22Rv1 (cell line): ENCODE results near the gene DEF6.

Experiments used
- H3K27ac ChIP-seq: fragments of 450-650 bp; 2 replicates; pipeline ENCODE4 v1.5.1; 2017
- ZFX ChIP-seq: fragments of 450-650 bp; IDR thresholded peaks from 2 replicates; pipeline ENCODE4 v1.6.1; 2017; ENCODE audit warnings: antibody characterized with exemption, borderline replicate concordance
- TF ChIP-seq, protein P1 (sequence below): fragments of 450-650 bp; IDR thresholded peaks from 2 replicates; pipeline ENCODE4 v1.5.1; 2017; ENCODE audit warnings: mild to moderate bottlenecking

DEF6 gene

DNA sequence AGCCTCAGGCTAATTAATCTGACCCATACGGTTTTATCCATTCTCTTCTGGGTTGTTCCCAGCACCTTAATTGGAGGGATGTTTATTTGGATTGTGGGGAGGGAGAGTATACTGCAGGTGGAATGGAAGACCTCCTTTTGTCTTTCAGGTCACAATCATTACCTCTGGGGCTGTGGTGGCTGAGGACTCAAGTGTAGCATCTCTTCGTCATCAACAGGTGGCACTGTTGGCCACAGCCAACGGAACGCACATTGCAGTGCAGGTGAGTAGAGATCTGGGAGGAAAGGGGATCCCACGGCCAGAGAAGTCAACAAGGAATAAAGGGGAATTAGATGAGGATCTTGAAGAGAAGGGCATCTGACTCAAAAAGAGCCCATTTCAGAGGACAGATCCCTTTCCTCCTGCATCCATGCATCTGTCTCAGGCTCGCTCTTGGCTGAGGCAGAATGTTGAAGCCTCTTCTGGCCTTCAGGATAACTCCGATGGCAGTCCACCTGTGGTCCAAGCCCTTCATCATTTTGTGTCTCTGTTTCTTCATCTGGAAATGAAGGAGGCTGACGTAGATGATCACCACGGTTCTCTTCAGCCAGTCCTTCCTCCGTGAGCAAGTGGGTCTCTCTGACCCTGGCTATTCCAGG lies 3.2 kb upstream of the DEF6 start:
- TF ChIP-seq ZFX, result no peak
- TF ChIP-seq, protein P1, sequence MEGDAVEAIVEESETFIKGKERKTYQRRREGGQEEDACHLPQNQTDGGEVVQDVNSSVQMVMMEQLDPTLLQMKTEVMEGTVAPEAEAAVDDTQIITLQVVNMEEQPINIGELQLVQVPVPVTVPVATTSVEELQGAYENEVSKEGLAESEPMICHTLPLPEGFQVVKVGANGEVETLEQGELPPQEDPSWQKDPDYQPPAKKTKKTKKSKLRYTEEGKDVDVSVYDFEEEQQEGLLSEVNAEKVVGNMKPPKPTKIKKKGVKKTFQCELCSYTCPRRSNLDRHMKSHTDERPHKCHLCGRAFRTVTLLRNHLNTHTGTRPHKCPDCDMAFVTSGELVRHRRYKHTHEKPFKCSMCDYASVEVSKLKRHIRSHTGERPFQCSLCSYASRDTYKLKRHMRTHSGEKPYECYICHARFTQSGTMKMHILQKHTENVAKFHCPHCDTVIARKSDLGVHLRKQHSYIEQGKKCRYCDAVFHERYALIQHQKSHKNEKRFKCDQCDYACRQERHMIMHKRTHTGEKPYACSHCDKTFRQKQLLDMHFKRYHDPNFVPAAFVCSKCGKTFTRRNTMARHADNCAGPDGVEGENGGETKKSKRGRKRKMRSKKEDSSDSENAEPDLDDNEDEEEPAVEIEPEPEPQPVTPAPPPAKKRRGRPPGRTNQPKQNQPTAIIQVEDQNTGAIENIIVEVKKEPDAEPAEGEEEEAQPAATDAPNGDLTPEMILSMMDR, result peak; percentile 90
- no peak overlapping the region for H3K27ac ChIP-seq

DNA sequence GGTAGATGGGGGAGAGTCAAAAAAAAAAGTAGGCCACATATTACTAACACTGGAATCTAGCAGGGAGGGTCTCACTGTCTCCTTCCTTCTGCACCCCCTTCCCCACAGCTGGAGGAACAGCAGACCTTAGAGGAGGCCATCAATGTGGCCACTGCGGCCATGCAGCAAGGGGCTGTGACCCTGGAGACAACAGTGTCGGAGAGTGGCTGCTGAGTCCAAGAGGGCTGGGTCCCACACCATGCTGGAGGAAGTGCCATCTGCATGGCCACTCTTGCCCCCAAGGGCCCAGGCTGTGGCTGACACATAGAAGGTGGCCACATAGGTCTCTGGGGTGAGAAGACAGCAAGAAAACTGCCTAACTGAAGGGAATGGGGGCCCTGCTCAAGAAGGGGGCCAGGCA lies 2.6 kb upstream of the DEF6 start:
- no peak overlapping the region for H3K27ac ChIP-seq
- TF ChIP-seq, protein P1, result no peak
- TF ChIP-seq ZFX, result no peak

DNA sequence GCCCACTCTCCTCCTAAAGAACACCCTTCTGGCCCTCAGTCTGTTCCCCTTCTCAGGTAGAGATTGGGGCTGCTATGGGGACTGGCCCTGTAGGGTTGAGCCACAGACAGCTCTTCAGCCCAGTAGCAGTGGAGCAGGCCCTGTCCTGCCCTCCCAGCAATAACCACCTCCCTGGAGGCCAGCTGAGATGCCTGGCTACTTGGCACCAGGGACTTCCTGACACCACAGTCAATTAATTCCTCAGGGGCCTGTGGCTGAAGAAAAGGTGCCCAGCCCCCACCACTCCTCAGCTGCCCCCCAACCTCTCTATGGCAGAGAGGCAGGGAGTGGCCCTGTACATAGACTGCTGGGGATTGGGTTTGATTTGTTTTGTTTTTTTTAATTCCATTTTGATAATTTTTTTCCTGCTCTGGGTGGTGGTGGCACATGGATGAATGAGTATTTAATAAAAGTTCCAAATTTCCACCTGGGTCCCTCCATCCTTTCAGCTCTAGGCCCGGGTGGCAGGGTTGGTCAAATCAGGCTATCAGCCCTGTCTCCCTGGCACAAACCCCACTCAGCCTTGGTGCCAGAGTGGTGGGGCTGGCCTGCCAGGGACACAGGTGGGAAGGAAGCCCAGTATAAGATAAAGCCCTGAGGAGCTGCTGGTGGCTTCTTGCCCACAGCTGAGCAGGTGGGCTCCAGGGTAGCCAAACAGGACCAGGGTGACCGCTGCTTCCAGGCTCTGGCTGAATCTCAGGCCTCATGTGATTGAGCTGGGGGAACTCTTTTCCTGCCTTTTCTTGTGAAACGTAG lies 1.9 kb upstream of the DEF6 start:
- H3K27ac ChIP-seq, result no peak overlapping the region
- no peak for TF ChIP-seq ZFX
- TF ChIP-seq, protein P1, result no peak

DNA sequence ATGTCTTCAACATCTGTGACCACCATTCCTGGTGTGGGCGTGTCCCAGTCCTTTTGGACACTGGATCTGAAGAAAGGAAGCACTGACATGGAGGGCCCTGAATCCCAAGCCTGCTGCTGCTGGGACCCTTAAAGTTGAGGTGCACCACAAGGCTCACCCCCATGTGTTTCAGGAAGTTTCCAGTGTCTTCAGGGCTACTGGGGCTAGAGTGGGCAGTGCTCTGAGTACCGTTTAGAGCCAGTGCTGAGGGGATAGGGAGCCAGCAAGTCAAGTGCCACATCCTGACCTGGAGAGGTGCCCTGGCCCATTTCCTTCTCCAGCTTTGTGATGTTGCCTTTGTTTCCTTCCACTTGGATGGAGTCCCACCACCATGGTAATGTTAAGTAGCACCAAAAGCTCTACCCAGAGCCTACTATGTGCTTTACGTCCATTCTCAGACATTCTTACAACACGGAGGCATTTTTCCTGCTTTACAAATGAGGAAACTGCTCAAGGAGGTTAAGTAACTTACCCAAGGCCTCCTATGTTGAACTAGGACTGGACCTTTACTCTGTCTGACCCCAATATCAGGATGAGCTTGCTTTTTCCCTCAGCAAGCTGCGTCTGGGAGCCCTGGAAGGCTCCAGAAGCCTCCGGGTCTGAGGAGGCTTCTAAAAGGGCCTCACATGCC lies 552 bp upstream of the DEF6 start:
- peak overlapping the region; percentile 67 for H3K27ac ChIP-seq
- TF ChIP-seq ZFX, result no peak
- TF ChIP-seq, protein P1, result no peak

DNA sequence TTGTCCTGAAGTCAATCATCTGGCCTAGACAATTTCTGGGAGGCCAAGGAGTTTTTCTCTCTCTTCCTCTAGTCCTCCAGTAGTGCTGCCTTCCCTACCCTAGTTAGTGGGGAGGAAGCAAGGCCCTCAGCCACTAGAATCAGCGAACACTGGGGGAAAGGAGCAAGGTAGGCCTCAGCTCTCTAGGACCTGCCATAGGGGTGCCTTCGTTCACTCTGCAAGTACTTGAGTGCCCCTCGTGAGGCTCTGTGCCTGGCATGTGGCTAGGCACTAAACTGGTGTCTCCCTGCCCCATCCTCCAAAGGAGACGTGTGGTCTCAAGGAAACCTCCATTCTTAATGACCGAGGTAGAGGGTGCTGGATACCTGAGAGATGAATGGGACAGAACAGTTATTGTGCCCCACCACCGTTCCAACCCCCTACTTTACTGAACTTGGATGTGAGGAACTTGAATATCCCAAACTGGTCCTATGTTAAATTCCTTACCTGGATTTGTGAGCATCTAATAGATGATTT lies 1.1 kb downstream of the DEF6 start:
- peak overlapping the region; percentile 67; the same call in 1 of the 2 replicates for H3K27ac ChIP-seq
- TF ChIP-seq ZFX, result no peak
- TF ChIP-seq, protein P1, result no peak

DNA sequence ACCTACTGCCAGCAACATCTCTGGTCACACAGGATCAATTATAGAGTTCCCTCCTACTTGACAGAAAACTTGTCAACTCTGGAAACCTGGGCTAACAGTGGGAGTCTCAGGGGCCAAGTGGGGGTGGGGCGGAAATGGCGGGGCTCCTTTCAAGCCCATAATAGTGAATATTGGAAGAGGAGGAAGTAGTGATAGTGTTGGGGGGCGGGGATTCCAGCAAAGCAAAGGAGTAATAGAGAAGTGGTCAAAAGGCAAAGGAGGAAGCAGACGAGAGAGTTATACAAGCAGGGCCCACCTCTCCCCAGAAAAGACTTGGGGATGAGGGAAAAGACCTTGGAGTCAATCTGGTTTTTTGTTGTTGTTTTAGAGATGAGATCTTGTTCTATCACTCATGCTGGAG lies 2.1 kb downstream of the DEF6 start:
- no peak overlapping the region for H3K27ac ChIP-seq
- no peak for TF ChIP-seq ZFX
- TF ChIP-seq, protein P1, result no peak
